ENCODE measurements around the gene ATAD3A.
"Not testable (repeated sequence)": the region's sequence is repeated elsewhere in the genome, so short reads cannot be mapped to it uniquely, and the experiment has no call there.

The ATAD3A gene

GRCh38 chr1:1470626-1471388, 41.2 kb upstream of the ATAD3A start:
- peak overlapping the region; percentile 82 for H3K4me3 ChIP-seq (replicated peaks; ENCODE audit: insufficient read depth, low read length)
- DNase-seq (ENCODE audit: low read depth in 1 of 2, low spot score in 1 of 2), result peak in 1 of 2 experiments; percentile 8
- H3K27me3 ChIP-seq (ENCODE audit: insufficient read depth, poor library complexity, severe bottlenecking), result no peaks in the 10 kb centered on the region
- H3K27ac ChIP-seq (replicated peaks), result peak overlapping the region; percentile 74
- TF ChIP-seq SPI1 (IDR thresholded peaks at IDR 0.05; ENCODE audit: borderline replicate concordance, low read depth) (no peak), GABPA (IDR thresholded peaks at IDR 0.05; ENCODE audit: low read depth) (no peak)

GRCh38 chr1:1471389-1472052, 40.4 kb upstream of the ATAD3A start, which contains the start of gene ATAD3B:
ATAD3B (plus strand) TSS chr1:1471765; CDS start chr1:1471885, 120 bp downstream.
- peak within 1 kb of the TSS; percentile 82 for H3K4me3 ChIP-seq (replicated peaks; ENCODE audit: insufficient read depth, low read length)
- H3K27me3 ChIP-seq (ENCODE audit: insufficient read depth, poor library complexity, severe bottlenecking), result no peaks in the 10 kb centered on the region
- H3K27ac ChIP-seq (replicated peaks), result peak within 1 kb of the TSS; percentile 86
- peak; percentile 91 to 96 for DNase-seq (ENCODE audit: low read depth in 1 of 2, low spot score in 1 of 2)
- TF ChIP-seq POLR2AphosphoS5 (IDR thresholded peaks at IDR 0.05; ENCODE audit: low read depth) (peak; percentile 21; the same call in 1 of the 2 replicates), GABPA (IDR thresholded peaks at IDR 0.05; ENCODE audit: low read depth) (peak; percentile 77), SPI1 (IDR thresholded peaks at IDR 0.05; ENCODE audit: borderline replicate concordance, low read depth) (no peak), REST (IDR thresholded peaks at IDR 0.05; ENCODE audit: insufficient replicate concordance, low read depth) (no peak)

DNA sequence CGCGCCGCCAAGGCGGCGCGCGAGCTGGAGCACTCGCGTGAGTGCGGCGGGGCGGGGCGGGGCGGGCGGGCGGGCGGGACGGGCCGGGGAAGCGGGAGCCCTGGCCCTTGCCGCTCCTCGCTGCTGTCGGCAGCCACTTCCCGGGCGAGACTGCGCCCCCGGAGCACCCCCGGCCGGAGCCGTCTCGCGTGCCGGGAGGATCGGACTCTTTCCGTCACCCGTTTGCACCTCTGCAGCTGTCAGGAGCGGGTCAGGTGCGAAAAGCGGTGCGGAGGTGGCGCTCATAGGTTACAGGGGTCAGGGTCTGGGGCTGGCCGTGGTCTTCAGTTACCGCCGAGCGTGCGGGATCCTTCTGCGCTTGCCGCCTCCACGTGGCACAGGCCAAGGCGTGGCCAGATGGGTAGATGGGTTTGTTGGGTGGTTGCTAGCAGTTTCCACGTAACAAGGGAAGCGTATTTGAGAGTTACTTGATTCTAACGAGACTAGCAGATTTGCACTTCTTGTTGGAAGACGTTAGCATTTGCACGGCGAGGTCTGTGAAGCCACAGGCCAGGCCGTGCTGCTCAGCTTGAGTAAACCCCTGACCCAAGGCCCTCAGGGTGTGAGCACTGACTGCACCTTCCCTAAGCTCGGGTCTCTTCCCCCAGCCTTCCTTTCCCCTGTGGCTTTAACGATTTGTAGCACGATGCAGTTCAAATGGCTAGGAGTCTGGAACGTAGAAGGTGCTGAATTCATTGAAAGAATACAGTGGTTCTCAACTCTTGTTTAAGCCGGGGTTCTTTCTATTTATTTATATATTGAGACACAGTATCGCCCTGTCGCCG, 39.7 kb upstream of the ATAD3A start:
- H3K4me3 ChIP-seq (replicated peaks; ENCODE audit: insufficient read depth, low read length), result peak overlapping the region; percentile 82
- not testable (repeated sequence) for H3K27me3 ChIP-seq (ENCODE audit: insufficient read depth, poor library complexity, severe bottlenecking); DNase-seq (ENCODE audit: low read depth in 1 of 2, low spot score in 1 of 2)
- H3K27ac ChIP-seq (replicated peaks), result peak overlapping the region; percentile 86

GRCh38 chr1:1476011-1476410, 36.0 kb upstream of the ATAD3A start:
- H3K4me3 ChIP-seq (replicated peaks; ENCODE audit: insufficient read depth, low read length); H3K27me3 ChIP-seq (ENCODE audit: insufficient read depth, poor library complexity, severe bottlenecking); H3K27ac ChIP-seq (replicated peaks); DNase-seq (ENCODE audit: low read depth in 1 of 2, low spot score in 1 of 2): not testable (repeated sequence)

DNA sequence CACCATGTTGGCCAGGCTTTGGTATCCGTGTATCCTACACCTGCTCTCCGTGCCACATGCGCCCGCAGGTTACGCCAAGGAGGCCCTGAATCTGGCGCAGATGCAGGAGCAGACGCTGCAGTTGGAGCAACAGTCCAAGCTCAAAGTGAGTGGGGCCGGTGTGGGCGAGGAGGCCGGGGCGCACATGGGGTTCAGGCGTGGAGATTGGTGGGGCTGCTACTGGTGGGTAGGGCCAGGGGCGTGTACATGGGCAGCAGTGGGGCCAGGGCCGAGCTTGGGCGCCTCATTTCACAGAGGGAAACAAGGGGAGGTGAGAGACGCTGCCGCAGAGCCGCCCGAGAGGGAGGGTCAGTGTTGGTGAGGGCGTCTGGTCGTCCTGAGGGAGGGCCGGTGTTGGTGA, 34.8 kb upstream of the ATAD3A start:
- H3K27ac ChIP-seq (replicated peaks), result no peak overlapping the region
- H3K4me3 ChIP-seq (replicated peaks; ENCODE audit: insufficient read depth, low read length), result no peak overlapping the region
- no peak for DNase-seq (ENCODE audit: low read depth in 1 of 2, low spot score in 1 of 2)
- no peaks in the 10 kb centered on the region for H3K27me3 ChIP-seq (ENCODE audit: insufficient read depth, poor library complexity, severe bottlenecking)
- TF ChIP-seq, protein P1, sequence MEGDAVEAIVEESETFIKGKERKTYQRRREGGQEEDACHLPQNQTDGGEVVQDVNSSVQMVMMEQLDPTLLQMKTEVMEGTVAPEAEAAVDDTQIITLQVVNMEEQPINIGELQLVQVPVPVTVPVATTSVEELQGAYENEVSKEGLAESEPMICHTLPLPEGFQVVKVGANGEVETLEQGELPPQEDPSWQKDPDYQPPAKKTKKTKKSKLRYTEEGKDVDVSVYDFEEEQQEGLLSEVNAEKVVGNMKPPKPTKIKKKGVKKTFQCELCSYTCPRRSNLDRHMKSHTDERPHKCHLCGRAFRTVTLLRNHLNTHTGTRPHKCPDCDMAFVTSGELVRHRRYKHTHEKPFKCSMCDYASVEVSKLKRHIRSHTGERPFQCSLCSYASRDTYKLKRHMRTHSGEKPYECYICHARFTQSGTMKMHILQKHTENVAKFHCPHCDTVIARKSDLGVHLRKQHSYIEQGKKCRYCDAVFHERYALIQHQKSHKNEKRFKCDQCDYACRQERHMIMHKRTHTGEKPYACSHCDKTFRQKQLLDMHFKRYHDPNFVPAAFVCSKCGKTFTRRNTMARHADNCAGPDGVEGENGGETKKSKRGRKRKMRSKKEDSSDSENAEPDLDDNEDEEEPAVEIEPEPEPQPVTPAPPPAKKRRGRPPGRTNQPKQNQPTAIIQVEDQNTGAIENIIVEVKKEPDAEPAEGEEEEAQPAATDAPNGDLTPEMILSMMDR (IDR thresholded peaks at IDR 0.05; ENCODE audit: insufficient read depth, low read length), result no peak
- no peak for TF ChIP-seq REST (IDR thresholded peaks at IDR 0.05; ENCODE audit: insufficient replicate concordance, low read depth)
- no peak for TF ChIP-seq POLR2AphosphoS5 (IDR thresholded peaks at IDR 0.05; ENCODE audit: low read depth)
- no peak for TF ChIP-seq GABPA (IDR thresholded peaks at IDR 0.05; ENCODE audit: low read depth)
- TF ChIP-seq SPI1 (IDR thresholded peaks at IDR 0.05; ENCODE audit: borderline replicate concordance, low read depth), result no peak
